ENCODE data around the gene KDM2A.

- TF ChIP-seq CTCF (IDR thresholded peaks at IDR 0.05; ENCODE audit: insufficient read depth, low read depth, low read length) = no peak
- TF ChIP-seq EZH2 (IDR thresholded peaks at IDR 0.05; ENCODE audit: insufficient read depth, low read length) = no peak
Measured at GRCh38 chr11:67300756-67301312, 181.8 kb downstream of the KDM2A start.

Measured in astrocyte (in vitro differentiated cells and primary cell).